SK-N-DZ (cell line): Measurements from ENCODE around the gene CMC1.
"Not testable (repeated sequence)": the region's sequence is repeated elsewhere in the genome, so short reads cannot be mapped to it uniquely, and the experiment has no call there.

Experiments
- DNase-seq: peaks from one replicate; pipeline ENCODE4 v3.0.0-alpha.2; 2015; ENCODE audit warnings: low spot score

The CMC1 gene

GRCh38 chr3:28243424-28244106 lies 2.1 kb downstream of the CMC1 start:
- DNase-seq = no peak

GRCh38 chr3:28244491-28244890 lies 3.1 kb downstream of the CMC1 start:
- DNase-seq = no peak

GRCh38 chr3:28247286-28247685 lies 5.9 kb downstream of the CMC1 start:
- no peak for DNase-seq

GRCh38 chr3:28250999-28251398 lies 9.6 kb downstream of the CMC1 start:
- no peak for DNase-seq

- DNase-seq = no peak
Observed at GRCh38 chr3:28252001-28252431, 10.6 kb downstream of the CMC1 start.

GRCh38 chr3:28253040-28253715 lies 11.8 kb downstream of the CMC1 start:
- DNase-seq = no peak

GRCh38 chr3:28262001-28262400 lies 20.6 kb downstream of the CMC1 start:
- no peak for DNase-seq

GRCh38 chr3:28265641-28266040 lies 24.2 kb downstream of the CMC1 start:
- DNase-seq = no peak

- no peak for DNase-seq
Observed at GRCh38 chr3:28267984-28268849, 26.8 kb downstream of the CMC1 start.

GRCh38 chr3:28268989-28269388 lies 27.6 kb downstream of the CMC1 start:
- no peak for DNase-seq

- not testable (repeated sequence) for DNase-seq
Observed at GRCh38 chr3:28269884-28270283, 28.5 kb downstream of the CMC1 start.

GRCh38 chr3:28273837-28274236 lies 32.4 kb downstream of the CMC1 start:
- no peak for DNase-seq

GRCh38 chr3:28278918-28279317 lies 37.5 kb downstream of the CMC1 start:
- DNase-seq = no peak

GRCh38 chr3:28279770-28280169 lies 38.4 kb downstream of the CMC1 start:
- DNase-seq = no peak

GRCh38 chr3:28280781-28281180 lies 39.4 kb downstream of the CMC1 start:
- DNase-seq = no peak

- peak; percentile 41 for DNase-seq
Observed at GRCh38 chr3:28286595-28286994, 45.2 kb downstream of the CMC1 start.

GRCh38 chr3:28287046-28287445 lies 45.6 kb downstream of the CMC1 start:
- no peak for DNase-seq

- no peak for DNase-seq
Observed at GRCh38 chr3:28290863-28291300, 49.5 kb downstream of the CMC1 start.

GRCh38 chr3:28291577-28291976 lies 50.2 kb downstream of the CMC1 start:
- DNase-seq = no peak

- DNase-seq = no peak
Observed at GRCh38 chr3:28292622-28293021, 51.2 kb downstream of the CMC1 start.

- DNase-seq = no peak
Observed at GRCh38 chr3:28294667-28295413, 53.4 kb downstream of the CMC1 start.
